ENCODE results near the gene PKD2. TPM values are rescaled to one million over a fixed set of nuclear protein-coding genes. Genes with fewer than 3 reads are reported as not detected.

PKD2 gene
- total and polyA plus RNA-seq, 10 donors = 3.5 to 23.0 (median 15.5) TPM

- no peak for TF ChIP-seq CTCF (IDR thresholded peaks at IDR 0.05 in 8 of 11, conservative IDR thresholded peaks at IDR 0.05 in 3 of 11)
- TF ChIP-seq POLR2A (IDR thresholded peaks at IDR 0.05) = no peak
- no peak for TF ChIP-seq POLR2AphosphoS5 (IDR thresholded peaks at IDR 0.05)
- peaks cover 0 to 3% (median 0%) of the 10 kb centered on the region in 7 donors for H3K27me3 ChIP-seq (replicated peaks in 1 of 7)
- DNase-seq = no peak
- H3K4me1 ChIP-seq = peaks cover 8 to 41% (median 33%) of the 10 kb centered on the region in 6 donors
- no peaks in the 10 kb centered on the region for H3K36me3 ChIP-seq
- H3K9me3 ChIP-seq = no peaks in the 10 kb centered on the region
- no peak overlapping the region for H3K27ac ChIP-seq
- no peak overlapping the region for H3K4me3 ChIP-seq
- 96 to 98% (median 97%) methylated on average over 10 of the region's 10 CpGs for WGBS, 5 donors
- intact Hi-C loops (cut with DNase I; ENCODE audit: low total_unique reads) = no loop called here
These were observed 1.5 kb upstream of the PKD2 start for GRCh38 chr4:88005946-88006345.

DNA sequence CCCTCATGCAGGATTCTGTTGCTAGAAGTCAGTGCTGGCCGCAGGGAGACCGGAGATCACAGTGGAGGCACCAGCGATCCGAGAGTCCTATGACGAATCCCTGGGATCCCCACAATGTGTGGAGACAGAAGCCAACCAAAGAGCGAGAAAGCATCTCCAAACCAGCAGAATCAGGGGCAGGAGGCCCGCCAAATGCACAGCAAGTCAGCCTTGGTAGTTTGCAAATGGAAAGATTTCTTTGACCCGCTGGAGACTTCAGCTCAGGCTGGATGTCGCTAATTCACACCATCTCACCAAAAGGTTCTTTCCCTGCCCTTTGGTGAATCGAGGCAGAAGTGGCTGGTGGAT lies 505 bp upstream of the PKD2 start:
- intact Hi-C loops (cut with DNase I; ENCODE audit: low total_unique reads) = no loop called here
- H3K9me3 ChIP-seq = no peaks in the 10 kb centered on the region
- WGBS, 5 donors = 65 to 87% (median 67%) methylated on average over 7 to 10 of the region's 10 CpGs
- TF ChIP-seq POLR2A (IDR thresholded peaks at IDR 0.05) (no peak), POLR2AphosphoS5 (IDR thresholded peaks at IDR 0.05) (no peak), CTCF (IDR thresholded peaks at IDR 0.05 in 8 of 11, conservative IDR thresholded peaks at IDR 0.05 in 3 of 11) (no peak)
- peak overlapping the region; percentile 71 to 97 (median 92) for H3K4me3 ChIP-seq
- peaks cover 8 to 48% (median 35%) of the 10 kb centered on the region in 6 donors for H3K4me1 ChIP-seq
- H3K36me3 ChIP-seq = no peaks in the 10 kb centered on the region
- peaks cover 0 to 3% (median 0%) of the 10 kb centered on the region in 7 donors for H3K27me3 ChIP-seq (replicated peaks in 1 of 7)
- peak overlapping the region in 6 of 8 donors; percentile 36 to 86 (median 80) for H3K27ac ChIP-seq
- DNase-seq = no peak

GRCh38 chr4:88008122-88008742 lies 797 bp downstream of the PKD2 start:
- Histone ChIP-seq H3K27me3 (replicated peaks in 1 of 7) (peaks cover 0 to 3% (median 0%) of the 10 kb centered on the region in 7 donors), H3K27ac (peak overlapping the region; percentile 48 to 86 (median 80)), H3K4me1 (peaks cover 11 to 61% (median 41%) of the 10 kb centered on the region in 6 donors), H3K4me3 (peak overlapping the region; percentile 71 to 97 (median 92)), H3K9me3 (no peaks in the 10 kb centered on the region), H3K36me3 (no peaks in the 10 kb centered on the region)
- TF ChIP-seq POLR2AphosphoS5 (IDR thresholded peaks at IDR 0.05) (peak in 1 of 3 donors; percentile 32), CTCF (IDR thresholded peaks at IDR 0.05 in 8 of 11, conservative IDR thresholded peaks at IDR 0.05 in 3 of 11) (no peak)
- intact Hi-C loops (cut with DNase I; ENCODE audit: low total_unique reads) = no loop called here
- 0 to 1% (median 0%) methylated on average over 33 to 51 of the region's 51 CpGs for WGBS, 5 donors
- peak; percentile 84 for DNase-seq

- intact Hi-C loops (cut with DNase I; ENCODE audit: low total_unique reads) = no loop called here
- DNase-seq = no peak
- peaks cover 13 to 64% (median 44%) of the 10 kb centered on the region in 6 donors for H3K4me1 ChIP-seq
- 15 to 22% (median 16%) methylated on average over 5 of the region's 5 CpGs for WGBS, 5 donors
- H3K27ac ChIP-seq = peak overlapping the region in 3 of 8 donors; percentile 80 to 86 (median 82)
- no peak for TF ChIP-seq POLR2A (IDR thresholded peaks at IDR 0.05)
- TF ChIP-seq POLR2AphosphoS5 (IDR thresholded peaks at IDR 0.05) = no peak
- TF ChIP-seq CTCF (IDR thresholded peaks at IDR 0.05 in 8 of 11, conservative IDR thresholded peaks at IDR 0.05 in 3 of 11) = no peak
- no peaks in the 10 kb centered on the region for H3K9me3 ChIP-seq
- peaks cover 0 to 3% (median 0%) of the 10 kb centered on the region in 7 donors for H3K27me3 ChIP-seq (replicated peaks in 1 of 7)
- peak overlapping the region; percentile 71 to 97 (median 92) for H3K4me3 ChIP-seq
- H3K36me3 ChIP-seq = no peaks in the 10 kb centered on the region
These were observed 1.3 kb downstream of the PKD2 start for GRCh38 chr4:88008743-88009171.

Data from spleen (tissue), 11 donors.